ENCODE measurements around the gene HMCN1.

HMCN1 gene

GRCh38 chr1:186022184-186022583 is 288.0 kb downstream of the HMCN1 start:
- Histone ChIP-seq H3K36me3 (ENCODE audit: low read length) (no peaks in the 10 kb centered on the region), H3K9me2 (replicated peaks; ENCODE audit: insufficient read depth, low read length) (no peaks in the 10 kb centered on the region), H2AFZ (ENCODE audit: low read depth, low read length, severe bottlenecking) (no peak overlapping the region), H3F3A (ENCODE audit: insufficient read depth) (no peaks in the 10 kb centered on the region), H3K9me3 (ENCODE audit: insufficient read depth, low read length) (no peaks in the 10 kb centered on the region), H3K4me3 (ENCODE audit: insufficient read depth, low read length, poor library complexity, severe bottlenecking) (no peak overlapping the region), H3K79me2 (ENCODE audit: insufficient read depth, low read length) (no peaks in the 10 kb centered on the region), H4K20me1 (ENCODE audit: low read depth, low read length) (no peaks in the 10 kb centered on the region), H3K27me3 (ENCODE audit: low read length) (no peaks in the 10 kb centered on the region), H3K4me2 (ENCODE audit: low read depth, low read length, poor library complexity, severe bottlenecking) (no peak overlapping the region), H3K27ac (ENCODE audit: low read depth, low read length) (no peak overlapping the region), H3K9ac (ENCODE audit: low read length) (no peak overlapping the region)
- TF ChIP-seq CTCF (IDR thresholded peaks at IDR 0.05; ENCODE audit: insufficient read depth, low read length, poor library complexity, severe bottlenecking): no peak
- TF ChIP-seq EZH2phosphoT487 (conservative IDR thresholded peaks at IDR 0.05; ENCODE audit: low read length): no peak

GRCh38 chr1:186026946-186027345 is 292.8 kb downstream of the HMCN1 start:
- Histone ChIP-seq H3K27ac (ENCODE audit: low read depth, low read length) (no peak overlapping the region), H3F3A (ENCODE audit: insufficient read depth) (no peaks in the 10 kb centered on the region), H3K9ac (ENCODE audit: low read length) (no peak overlapping the region), H4K20me1 (ENCODE audit: low read depth, low read length) (no peaks in the 10 kb centered on the region), H3K36me3 (ENCODE audit: low read length) (no peaks in the 10 kb centered on the region), H3K27me3 (ENCODE audit: low read length) (no peaks in the 10 kb centered on the region), H3K9me3 (ENCODE audit: insufficient read depth, low read length) (no peaks in the 10 kb centered on the region), H2AFZ (ENCODE audit: low read depth, low read length, severe bottlenecking) (no peak overlapping the region), H3K79me2 (ENCODE audit: insufficient read depth, low read length) (no peaks in the 10 kb centered on the region), H3K4me3 (ENCODE audit: insufficient read depth, low read length, poor library complexity, severe bottlenecking) (no peak overlapping the region), H3K9me2 (replicated peaks; ENCODE audit: insufficient read depth, low read length) (no peaks in the 10 kb centered on the region), H3K4me2 (ENCODE audit: low read depth, low read length, poor library complexity, severe bottlenecking) (no peak overlapping the region)
- no peak for TF ChIP-seq CTCF (IDR thresholded peaks at IDR 0.05; ENCODE audit: insufficient read depth, low read length, poor library complexity, severe bottlenecking)
- no peak for TF ChIP-seq EZH2phosphoT487 (conservative IDR thresholded peaks at IDR 0.05; ENCODE audit: low read length)

- Histone ChIP-seq H3K9me2 (replicated peaks; ENCODE audit: insufficient read depth, low read length) (no peaks in the 10 kb centered on the region), H2AFZ (ENCODE audit: low read depth, low read length, severe bottlenecking) (no peak overlapping the region), H3K4me2 (ENCODE audit: low read depth, low read length, poor library complexity, severe bottlenecking) (no peak overlapping the region), H3K36me3 (ENCODE audit: low read length) (no peaks in the 10 kb centered on the region), H3F3A (ENCODE audit: insufficient read depth) (no peaks in the 10 kb centered on the region), H3K27me3 (ENCODE audit: low read length) (no peaks in the 10 kb centered on the region), H3K27ac (ENCODE audit: low read depth, low read length) (no peak overlapping the region), H3K9me3 (ENCODE audit: insufficient read depth, low read length) (no peaks in the 10 kb centered on the region), H4K20me1 (ENCODE audit: low read depth, low read length) (no peaks in the 10 kb centered on the region), H3K4me3 (ENCODE audit: insufficient read depth, low read length, poor library complexity, severe bottlenecking) (no peak overlapping the region), H3K9ac (ENCODE audit: low read length) (no peak overlapping the region), H3K79me2 (ENCODE audit: insufficient read depth, low read length) (no peaks in the 10 kb centered on the region)
- TF ChIP-seq EZH2phosphoT487 (conservative IDR thresholded peaks at IDR 0.05; ENCODE audit: low read length) (no peak), CTCF (IDR thresholded peaks at IDR 0.05; ENCODE audit: insufficient read depth, low read length, poor library complexity, severe bottlenecking) (no peak)
These were observed 293.4 kb downstream of the HMCN1 start for GRCh38 chr1:186027621-186028020.
